PC-3 (cell line): Measurements from ENCODE around the gene HNRNPAB.

Experiments
- EZH2 ChIP-seq: fragments of 300-600 bp; sonication (generic); IDR thresholded peaks from one replicate; pipeline ENCODE4 v1.6.1; 2017; ENCODE audit warnings: antibody characterized with exemption, mild to moderate bottlenecking, low read length; ENCODE audit not compliant: unreplicated experiment
- TF ChIP-seq, protein P1 (sequence below): fragments of 300-600 bp; sonication (generic); conservative IDR thresholded peaks from 2 replicates; pipeline ENCODE4 v1.5.1; 2017; ENCODE audit warnings: antibody characterized with exemption, low read depth, mild to moderate bottlenecking, low read length

GRCh38 chr5:178221853-178222252 is 17.5 kb downstream of the HNRNPAB start:
- TF ChIP-seq, protein P1, sequence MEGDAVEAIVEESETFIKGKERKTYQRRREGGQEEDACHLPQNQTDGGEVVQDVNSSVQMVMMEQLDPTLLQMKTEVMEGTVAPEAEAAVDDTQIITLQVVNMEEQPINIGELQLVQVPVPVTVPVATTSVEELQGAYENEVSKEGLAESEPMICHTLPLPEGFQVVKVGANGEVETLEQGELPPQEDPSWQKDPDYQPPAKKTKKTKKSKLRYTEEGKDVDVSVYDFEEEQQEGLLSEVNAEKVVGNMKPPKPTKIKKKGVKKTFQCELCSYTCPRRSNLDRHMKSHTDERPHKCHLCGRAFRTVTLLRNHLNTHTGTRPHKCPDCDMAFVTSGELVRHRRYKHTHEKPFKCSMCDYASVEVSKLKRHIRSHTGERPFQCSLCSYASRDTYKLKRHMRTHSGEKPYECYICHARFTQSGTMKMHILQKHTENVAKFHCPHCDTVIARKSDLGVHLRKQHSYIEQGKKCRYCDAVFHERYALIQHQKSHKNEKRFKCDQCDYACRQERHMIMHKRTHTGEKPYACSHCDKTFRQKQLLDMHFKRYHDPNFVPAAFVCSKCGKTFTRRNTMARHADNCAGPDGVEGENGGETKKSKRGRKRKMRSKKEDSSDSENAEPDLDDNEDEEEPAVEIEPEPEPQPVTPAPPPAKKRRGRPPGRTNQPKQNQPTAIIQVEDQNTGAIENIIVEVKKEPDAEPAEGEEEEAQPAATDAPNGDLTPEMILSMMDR: no peak
- TF ChIP-seq EZH2: no peak
